RWPE1 (cell line): Measurements from ENCODE around the gene FAM210A.

ENCODE experiments used
- CTCF ChIA-PET: fragments of 350-600 bp; sonication (Branson Sonifier 250); formaldehyde crosslinking; extraction: SDS; loops from one replicate; lab custom pipeline; 2021; lab: Yijun Ruan, JAX
- POLR2A ChIA-PET: fragments of 400-600 bp; formaldehyde crosslinking; extraction: SDS; loops from one replicate; lab custom pipeline; 2020; ENCODE audit warnings: antibody characterized with exemption; ENCODE audit not compliant: low non-redundant PET; lab: Yijun Ruan, JAX
- DNase-seq: peaks from one replicate; pipeline ENCODE4 v3.0.0; 2012; ENCODE audit warnings: low spot score
- H3K27ac ChIP-seq: fragments of 450-650 bp; 2 replicates; pipeline ENCODE4 v1.5.1; 2017
- CTCF ChIP-seq: fragments of 450-650 bp; conservative IDR thresholded peaks from 2 replicates; pipeline ENCODE4 v1.5.1; 2017; ENCODE audit warnings: low read depth, mild to moderate bottlenecking

Gene FAM210A

GRCh38 chr18:13725566-13726231 lies 659 bp downstream of the FAM210A start:
- peak overlapping the region; percentile 85 for H3K27ac ChIP-seq
- CTCF ChIA-PET: no interaction called here
- DNase-seq: peak; percentile 13
- POLR2A ChIA-PET: interaction anchor here (0.6 kb wide), 1 partner anchor 14 kb away, joined by 3 read pairs; no protein-coding TSS in a partner anchor
- TF ChIP-seq CTCF: no peak

DNA sequence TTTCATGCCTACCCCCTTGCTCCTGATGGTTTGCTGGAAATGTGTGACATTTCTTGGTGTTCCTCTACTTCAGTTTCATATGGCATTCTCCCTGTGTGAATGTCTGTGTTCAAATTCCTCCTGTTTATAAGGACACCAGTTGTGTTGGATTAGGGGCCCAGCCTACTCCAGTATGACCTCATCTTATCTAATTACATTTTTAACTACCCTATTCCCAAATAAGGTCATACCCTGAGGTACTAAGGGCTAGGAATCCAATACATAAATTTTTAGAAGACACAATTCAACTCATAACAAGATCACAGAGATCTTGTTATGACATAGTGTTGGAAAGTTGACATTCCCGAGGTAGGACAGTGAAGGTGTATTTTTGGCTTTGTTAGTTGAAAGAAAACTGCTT lies 5.5 kb downstream of the FAM210A start:
- POLR2A ChIA-PET: no interaction called here
- H3K27ac ChIP-seq: no peak overlapping the region
- TF ChIP-seq CTCF: no peak
- CTCF ChIA-PET: no interaction called here
- no peak for DNase-seq

GRCh38 chr18:13720123-13720522 lies 6.2 kb downstream of the FAM210A start:
- no peak for TF ChIP-seq CTCF
- POLR2A ChIA-PET: no interaction called here

GRCh38 chr18:13716916-13717315 lies 9.4 kb downstream of the FAM210A start:
- POLR2A ChIA-PET: no interaction called here
- no peak overlapping the region for H3K27ac ChIP-seq
- no peak for DNase-seq
- no peak for TF ChIP-seq CTCF
- CTCF ChIA-PET: no interaction called here

More at GRCh38 chr18:13720123-13720522, 6.2 kb downstream of the FAM210A start:
- CTCF ChIA-PET: no interaction called here
- no peak for DNase-seq
- no peak overlapping the region for H3K27ac ChIP-seq

DNA sequence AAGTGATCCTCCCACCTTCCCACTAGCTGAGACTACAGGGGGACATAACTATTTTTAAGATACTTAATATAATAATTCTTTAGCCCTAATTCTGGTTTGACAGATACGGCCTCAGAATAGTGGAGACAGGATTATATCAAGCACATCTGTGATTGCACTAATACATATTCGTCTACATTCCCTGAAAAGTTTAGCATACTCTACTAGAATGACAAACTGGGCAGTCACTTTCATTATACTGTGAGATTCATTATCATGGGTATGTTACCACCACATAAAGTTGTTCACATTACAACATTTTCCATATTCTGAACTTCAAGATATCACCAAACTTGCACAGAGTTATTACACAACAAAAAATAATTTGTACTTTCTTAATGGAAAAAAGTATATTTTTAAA lies 11.0 kb downstream of the FAM210A start:
- DNase-seq: no peak
- no peak overlapping the region for H3K27ac ChIP-seq
- ChIA-PET POLR2A (no interaction called here), CTCF (no interaction called here)
- no peak for TF ChIP-seq CTCF

DNA sequence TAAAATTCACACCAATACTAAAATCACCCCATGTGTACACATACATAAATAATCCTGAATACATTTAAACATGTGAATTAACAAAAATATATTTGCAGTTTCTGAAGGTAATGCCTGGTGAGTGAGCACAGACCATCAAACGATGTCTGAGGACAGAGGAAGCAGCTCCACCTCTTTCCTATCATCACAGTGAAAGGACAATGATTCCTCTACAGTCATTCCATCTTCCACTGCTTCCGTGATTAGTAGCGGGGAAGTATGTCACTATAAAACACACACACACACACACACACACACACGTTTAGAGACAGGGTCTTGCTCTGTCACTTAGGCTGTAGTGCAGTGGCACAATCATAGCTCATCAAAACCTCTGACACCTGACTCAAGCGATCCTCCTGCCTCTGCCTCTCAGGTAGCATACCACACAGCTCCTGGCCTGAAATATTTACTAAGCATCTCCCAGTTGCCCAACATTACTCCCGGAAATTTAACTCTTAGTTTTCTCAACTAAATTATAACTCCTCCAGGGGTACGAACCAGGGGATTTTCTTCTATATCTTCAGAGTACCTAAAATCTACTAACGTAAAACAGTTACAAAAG lies 12.8 kb downstream of the FAM210A start:
- TF ChIP-seq CTCF: no peak
- ChIA-PET POLR2A (no interaction called here), CTCF (no interaction called here)
- DNase-seq: no peak
- no peak overlapping the region for H3K27ac ChIP-seq
